ENCODE results near the gene CLIP1.
"Not testable (repeated sequence)": the region's sequence is repeated elsewhere in the genome, so short reads cannot be mapped to it uniquely, and the experiment has no call there.

The CLIP1 gene

GRCh38 chr12:122467983-122468382 is 45.5 kb upstream of the CLIP1 start:
- Histone ChIP-seq H3K4me3 (ENCODE audit: low read length) (no peak overlapping the region), H3K4me2 (ENCODE audit: low read length) (no peak overlapping the region), H3K27ac (ENCODE audit: low read depth, low read length) (no peak overlapping the region), H4K20me1 (ENCODE audit: control insufficient read depth, insufficient read depth, low read depth, low read length) (no peaks in the 10 kb centered on the region), H3K4me1 (ENCODE audit: control insufficient read depth, low read length) (peaks cover 3% of the 10 kb centered on the region), H3K9me2 (replicated peaks; ENCODE audit: control insufficient read depth, low read length) (no peaks in the 10 kb centered on the region), H3K27me3 (ENCODE audit: control insufficient read depth, low read length) (no peaks in the 10 kb centered on the region), H3K9me3 (ENCODE audit: control insufficient read depth, insufficient read depth, low read length) (no peaks in the 10 kb centered on the region), H3K79me2 (ENCODE audit: control insufficient read depth, low read length) (no peaks in the 10 kb centered on the region), H3F3A (ENCODE audit: control insufficient read depth, insufficient read depth) (peaks cover 11% of the 10 kb centered on the region), H3K36me3 (ENCODE audit: control insufficient read depth, low read length) (peaks cover 16% of the 10 kb centered on the region)
- TF ChIP-seq EZH2phosphoT487 (IDR thresholded peaks at IDR 0.05; ENCODE audit: borderline replicate concordance, low read length) (no peak), CTCF (IDR thresholded peaks at IDR 0.05; ENCODE audit: low read depth, low read length, poor library complexity, severe bottlenecking) (no peak)

- not testable (repeated sequence) for H3K4me2 ChIP-seq (ENCODE audit: low read length); H3K27ac ChIP-seq (ENCODE audit: low read depth, low read length)
These were observed 42.0 kb upstream of the CLIP1 start for GRCh38 chr12:122464317-122465042.

GRCh38 chr12:122460641-122461040 is 38.2 kb upstream of the CLIP1 start:
- no peaks in the 10 kb centered on the region for H3K27me3 ChIP-seq (ENCODE audit: control insufficient read depth, low read length)
- no peak overlapping the region for H3K4me2 ChIP-seq (ENCODE audit: low read length)
- no peak overlapping the region for H3K27ac ChIP-seq (ENCODE audit: low read depth, low read length)
- no peaks in the 10 kb centered on the region for H3K4me1 ChIP-seq (ENCODE audit: control insufficient read depth, low read length)
- H3K36me3 ChIP-seq (ENCODE audit: control insufficient read depth, low read length) = no peaks in the 10 kb centered on the region
- H3K4me3 ChIP-seq (ENCODE audit: low read length) = no peak overlapping the region
- no peaks in the 10 kb centered on the region for H3K9me3 ChIP-seq (ENCODE audit: control insufficient read depth, insufficient read depth, low read length)
- no peaks in the 10 kb centered on the region for H3F3A ChIP-seq (ENCODE audit: control insufficient read depth, insufficient read depth)
- H3K9me2 ChIP-seq (replicated peaks; ENCODE audit: control insufficient read depth, low read length) = no peaks in the 10 kb centered on the region
- H3K79me2 ChIP-seq (ENCODE audit: control insufficient read depth, low read length) = no peaks in the 10 kb centered on the region
- no peaks in the 10 kb centered on the region for H4K20me1 ChIP-seq (ENCODE audit: control insufficient read depth, insufficient read depth, low read depth, low read length)
- no peak for TF ChIP-seq CTCF (IDR thresholded peaks at IDR 0.05; ENCODE audit: low read depth, low read length, poor library complexity, severe bottlenecking)
- TF ChIP-seq EZH2phosphoT487 (IDR thresholded peaks at IDR 0.05; ENCODE audit: borderline replicate concordance, low read length) = no peak

More at GRCh38 chr12:122464317-122465042, 42.0 kb upstream of the CLIP1 start:
- H3F3A ChIP-seq (ENCODE audit: control insufficient read depth, insufficient read depth); H3K27me3 ChIP-seq (ENCODE audit: control insufficient read depth, low read length); H3K9me2 ChIP-seq (replicated peaks; ENCODE audit: control insufficient read depth, low read length); H3K79me2 ChIP-seq (ENCODE audit: control insufficient read depth, low read length); H3K36me3 ChIP-seq (ENCODE audit: control insufficient read depth, low read length); H3K4me3 ChIP-seq (ENCODE audit: low read length); H3K9me3 ChIP-seq (ENCODE audit: control insufficient read depth, insufficient read depth, low read length); H3K4me1 ChIP-seq (ENCODE audit: control insufficient read depth, low read length); H4K20me1 ChIP-seq (ENCODE audit: control insufficient read depth, insufficient read depth, low read depth, low read length): not testable (repeated sequence)

- no peaks in the 10 kb centered on the region for H3F3A ChIP-seq (ENCODE audit: control insufficient read depth, insufficient read depth)
- no peak overlapping the region for H3K4me3 ChIP-seq (ENCODE audit: low read length)
- no peaks in the 10 kb centered on the region for H3K27me3 ChIP-seq (ENCODE audit: control insufficient read depth, low read length)
- no peak overlapping the region for H3K4me2 ChIP-seq (ENCODE audit: low read length)
- no peak overlapping the region for H3K27ac ChIP-seq (ENCODE audit: low read depth, low read length)
- H3K4me1 ChIP-seq (ENCODE audit: control insufficient read depth, low read length) = no peaks in the 10 kb centered on the region
- no peaks in the 10 kb centered on the region for H3K79me2 ChIP-seq (ENCODE audit: control insufficient read depth, low read length)
- no peaks in the 10 kb centered on the region for H3K9me3 ChIP-seq (ENCODE audit: control insufficient read depth, insufficient read depth, low read length)
- H4K20me1 ChIP-seq (ENCODE audit: control insufficient read depth, insufficient read depth, low read depth, low read length) = no peaks in the 10 kb centered on the region
- TF ChIP-seq CTCF (IDR thresholded peaks at IDR 0.05; ENCODE audit: low read depth, low read length, poor library complexity, severe bottlenecking) (no peak), EZH2phosphoT487 (IDR thresholded peaks at IDR 0.05; ENCODE audit: borderline replicate concordance, low read length) (no peak)
- H3K36me3 ChIP-seq (ENCODE audit: control insufficient read depth, low read length) = no peaks in the 10 kb centered on the region
- no peaks in the 10 kb centered on the region for H3K9me2 ChIP-seq (replicated peaks; ENCODE audit: control insufficient read depth, low read length)
These were observed 37.6 kb upstream of the CLIP1 start for GRCh38 chr12:122460061-122460460.
